ENCODE data around the gene SLC35E3. TPM values are rescaled to one million over a fixed set of nuclear protein-coding genes. Genes with fewer than 3 reads are reported as not detected.

SLC35E3 gene
- 8.2 TPM for total RNA-seq

DNA sequence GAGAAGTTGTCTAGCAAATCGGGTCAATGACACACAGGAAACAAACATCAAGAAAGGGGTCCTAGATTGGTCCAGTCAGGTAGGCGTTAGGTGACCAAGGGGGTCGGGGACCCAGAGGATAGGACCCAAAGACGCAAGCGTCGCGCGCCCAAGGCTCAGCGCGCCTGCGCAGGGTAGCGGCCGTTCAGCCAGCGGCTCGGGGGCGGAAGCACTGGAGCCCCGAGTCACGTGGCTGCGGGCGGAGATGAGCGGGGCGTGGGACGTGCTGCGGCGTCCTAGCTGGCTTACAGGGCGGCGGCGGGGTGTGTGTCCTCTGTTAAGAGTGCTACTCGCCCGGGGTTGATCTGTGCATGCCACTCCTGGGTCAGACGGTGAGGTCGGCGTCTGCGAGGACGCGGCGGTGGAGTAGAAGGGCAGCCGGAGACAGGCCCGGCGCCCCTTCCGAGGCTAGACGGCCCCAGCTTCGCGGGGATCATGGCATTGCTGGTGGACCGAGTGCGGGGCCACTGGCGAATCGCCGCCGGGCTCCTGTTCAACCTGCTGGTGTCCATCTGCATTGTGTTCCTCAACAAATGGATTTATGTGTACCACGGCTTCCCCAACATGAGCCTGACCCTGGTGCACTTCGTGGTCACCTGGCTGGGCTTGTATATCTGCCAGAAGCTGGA is at the start of gene SLC35E3:
TSS of gene SLC35E3 (plus strand) at position 273 of the 668 bp plus-strand sequence. CDS start at position 475, 202 bp downstream.
- FAIRE-seq (no peak), DNase-seq (ENCODE audit: low spot score in 2 of 2) (peak; percentile 86 to 91)

- FAIRE-seq: no peak
- no peak for DNase-seq (ENCODE audit: low spot score in 2 of 2)
Measured at GRCh38 chr12:68699486-68699885, 46.5 kb upstream of the SLC35E3 start.

- no peak for DNase-seq (ENCODE audit: low spot score in 2 of 2)
- no peak for FAIRE-seq
Measured at GRCh38 chr12:68727776-68728175, 18.2 kb upstream of the SLC35E3 start.

DNA sequence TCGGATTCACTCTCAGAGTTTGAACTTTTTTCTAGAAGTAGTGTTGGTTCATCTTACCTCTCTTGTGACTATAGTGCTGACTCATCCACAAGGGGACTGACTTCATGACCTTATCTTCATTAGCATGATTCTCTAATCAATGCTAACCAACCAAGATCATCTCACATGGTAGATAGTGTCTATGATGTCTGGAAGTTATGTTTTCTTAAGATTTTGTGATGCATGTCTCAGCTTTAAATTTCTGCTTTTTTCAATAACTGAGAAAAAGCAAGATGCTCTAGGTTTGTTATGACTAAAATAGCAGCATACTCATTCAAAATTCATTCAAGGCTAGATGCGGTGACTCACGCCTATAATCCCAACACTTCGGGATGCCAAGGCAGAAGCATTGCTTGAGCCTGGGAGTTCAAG is 12.3 kb upstream of the SLC35E3 start:
- no peak for DNase-seq (ENCODE audit: low spot score in 2 of 2)
- FAIRE-seq: no peak

DNA sequence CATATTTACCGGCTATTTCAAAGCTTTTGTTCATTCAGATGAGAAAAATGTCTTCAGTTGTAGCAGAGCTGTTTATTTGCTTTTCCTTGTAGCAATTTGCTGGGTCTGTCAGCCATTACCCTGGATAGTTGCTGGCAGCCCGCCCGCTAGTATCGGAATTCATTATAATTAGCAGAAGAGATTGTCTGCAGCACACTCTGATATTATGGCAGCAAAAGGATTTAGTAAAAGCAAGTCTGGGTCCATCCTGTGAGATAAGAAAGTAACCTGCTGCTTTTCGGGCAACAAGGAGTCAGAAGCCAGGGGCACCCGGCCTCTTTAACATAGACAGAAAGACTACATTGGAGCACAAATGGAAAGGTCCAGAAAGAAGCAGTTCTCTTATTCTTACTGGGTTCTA is 6.1 kb upstream of the SLC35E3 start:
- DNase-seq (ENCODE audit: low spot score in 2 of 2) (no peak), FAIRE-seq (no peak)

DNA sequence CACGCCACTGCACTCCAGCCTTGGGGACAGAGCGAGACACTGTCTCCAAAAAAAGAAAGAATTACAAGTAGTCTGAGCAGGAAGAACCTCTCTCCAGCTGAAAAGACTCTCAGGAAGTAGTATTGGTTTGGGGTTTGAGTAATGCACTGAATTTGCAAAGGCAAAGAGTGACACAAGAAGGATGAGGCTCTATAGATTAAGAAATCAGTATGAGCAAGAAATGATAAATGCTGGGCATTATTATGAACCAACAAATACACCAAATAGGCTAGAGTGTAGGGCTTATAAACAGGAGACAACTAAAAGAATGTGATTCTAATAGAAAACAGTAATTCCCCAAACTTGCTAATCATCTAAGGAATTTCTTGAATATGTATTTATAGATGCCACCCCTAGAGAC is 2.6 kb upstream of the SLC35E3 start:
- FAIRE-seq: no peak
- no peak for DNase-seq (ENCODE audit: low spot score in 2 of 2)

GRCh38 chr12:68745376-68745903 is 536 bp upstream of the SLC35E3 start:
- FAIRE-seq (no peak), DNase-seq (ENCODE audit: low spot score in 2 of 2) (peak in 1 of 2 donors; percentile 16)

- FAIRE-seq (no peak), DNase-seq (ENCODE audit: low spot score in 2 of 2) (peak; percentile 38 to 53)
Measured at GRCh38 chr12:68746572-68747180, 700 bp downstream of the SLC35E3 start.

- FAIRE-seq (no peak), DNase-seq (ENCODE audit: low spot score in 2 of 2) (no peak)
Measured at GRCh38 chr12:68749443-68749842, 3.5 kb downstream of the SLC35E3 start.

DNA sequence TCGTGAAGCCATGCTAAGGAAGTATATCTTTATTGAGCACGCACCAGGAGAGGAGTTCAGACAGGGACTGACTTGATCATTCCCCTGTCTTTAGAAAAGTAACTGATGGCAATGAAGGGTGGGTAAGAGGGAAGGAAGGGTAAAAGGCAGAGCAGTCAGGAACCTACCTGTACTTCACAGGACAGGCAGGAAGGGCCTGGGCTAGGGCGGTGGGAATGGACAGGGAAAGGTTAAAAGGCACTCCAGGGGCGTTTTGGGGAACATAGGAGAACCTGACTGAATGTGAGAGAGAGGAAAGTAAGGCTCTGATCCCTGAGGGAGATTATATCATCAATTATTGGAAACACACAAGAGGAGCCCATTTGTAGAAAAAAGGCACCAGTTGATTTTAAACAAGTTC is 3.9 kb downstream of the SLC35E3 start:
- FAIRE-seq (no peak), DNase-seq (ENCODE audit: low spot score in 2 of 2) (no peak)

DNA sequence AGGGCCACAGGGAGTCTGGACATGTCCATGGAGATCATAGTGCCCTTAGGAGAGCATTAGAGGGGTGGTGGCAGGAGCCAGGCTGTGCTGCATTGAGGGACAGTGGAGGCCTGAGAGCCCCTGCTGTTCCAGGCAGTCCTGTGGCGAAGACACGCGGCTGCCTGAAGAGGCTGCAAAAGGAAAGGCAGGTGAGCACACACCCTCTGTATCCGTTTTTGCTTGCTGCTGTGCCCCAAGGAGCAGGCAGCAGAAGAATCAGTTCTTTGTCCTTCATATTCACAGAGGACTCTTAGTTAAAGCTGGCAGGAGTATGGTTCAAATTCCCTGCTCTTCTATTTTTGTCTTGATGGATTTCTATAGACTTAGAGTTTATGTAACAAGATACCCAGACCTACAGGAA is 4.5 kb downstream of the SLC35E3 start:
- DNase-seq (ENCODE audit: low spot score in 2 of 2) (no peak), FAIRE-seq (no peak)

- no peak for DNase-seq (ENCODE audit: low spot score in 2 of 2)
- FAIRE-seq: no peak
Measured at GRCh38 chr12:68755536-68756243, 9.7 kb downstream of the SLC35E3 start.

DNA sequence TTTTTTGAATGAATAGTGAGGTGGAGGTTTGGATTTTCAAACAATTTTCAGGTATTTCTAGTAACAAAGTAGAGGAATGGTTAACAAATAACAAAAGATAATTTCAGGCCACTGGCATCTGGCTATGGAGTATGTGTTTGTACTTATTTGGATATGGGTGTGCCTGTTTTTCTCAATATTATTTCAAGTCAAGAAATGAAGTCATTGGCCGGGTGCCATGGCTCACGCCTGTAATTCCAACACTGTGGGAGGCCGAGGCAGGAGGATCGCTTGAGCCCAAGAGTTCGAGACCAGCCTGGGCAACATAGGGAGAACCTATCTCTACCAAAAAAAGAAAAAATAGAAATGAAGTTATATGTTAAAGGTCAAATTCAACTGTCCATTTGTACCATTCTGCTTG is 13.9 kb downstream of the SLC35E3 start:
- DNase-seq (ENCODE audit: low spot score in 2 of 2) (no peak), FAIRE-seq (no peak)

GRCh38 chr12:68760806-68761441 is 14.9 kb downstream of the SLC35E3 start:
- DNase-seq (ENCODE audit: low spot score in 2 of 2) (no peak), FAIRE-seq (no peak)

- DNase-seq (ENCODE audit: low spot score in 2 of 2): no peak
- FAIRE-seq: no peak
Measured at GRCh38 chr12:68761442-68761812, 15.5 kb downstream of the SLC35E3 start.

- FAIRE-seq (no peak), DNase-seq (ENCODE audit: low spot score in 2 of 2) (no peak)
Measured at GRCh38 chr12:68761901-68762630, 16.1 kb downstream of the SLC35E3 start.

GRCh38 chr12:68762691-68763090 is 16.7 kb downstream of the SLC35E3 start:
- DNase-seq (ENCODE audit: low spot score in 2 of 2): no peak
- FAIRE-seq: no peak

DNA sequence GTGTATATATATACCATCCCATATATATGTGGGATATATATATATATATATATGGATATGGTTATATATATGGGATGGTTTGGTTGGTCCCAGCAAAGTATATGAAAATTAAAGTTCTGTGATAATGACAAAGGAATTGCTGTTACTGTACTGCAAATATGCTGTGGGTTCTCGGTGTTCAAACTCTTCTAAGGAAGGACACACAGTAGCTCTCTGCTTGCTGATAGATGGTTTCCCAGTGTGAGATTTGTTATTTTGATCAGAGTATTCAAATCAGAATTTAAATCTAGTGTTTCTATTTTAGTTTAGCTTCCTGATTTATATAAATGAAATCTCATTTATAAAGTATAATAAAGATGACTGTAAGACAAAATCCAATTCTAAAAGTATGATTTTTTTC is 19.7 kb downstream of the SLC35E3 start:
- no peak for FAIRE-seq
- DNase-seq (ENCODE audit: low spot score in 2 of 2): no peak

GRCh38 chr12:68766646-68767045 is 20.7 kb downstream of the SLC35E3 start:
- FAIRE-seq: no peak

GRCh38 chr12:68767191-68767590 is 21.2 kb downstream of the SLC35E3 start:
- FAIRE-seq: no peak
- DNase-seq (ENCODE audit: low spot score in 2 of 2): no peak

More at GRCh38 chr12:68766646-68767045, 20.7 kb downstream of the SLC35E3 start:
- no peak for DNase-seq (ENCODE audit: low spot score in 2 of 2)
